CD14-positive monocyte (primary cell): ENCODE measurements around the gene CA6. TPM values are rescaled to one million over a fixed set of nuclear protein-coding genes. Genes with fewer than 3 reads are reported as not detected.

Experiments used
- DNase-seq, 3 donors: peaks; one replicate each; pipeline ENCODE4 v3.0.0-alpha.2; 2011 to 2022
- H2AFZ ChIP-seq: 2 replicates; pipeline ENCODE4 v1.6.0; 2012; ENCODE audit warnings: mild to moderate bottlenecking, low read depth, low read length, inconsistent platforms; ENCODE audit not compliant: insufficient read depth, poor library complexity, severe bottlenecking
- H3K27ac ChIP-seq, 2 donors: 1 replicate in 1 of 2; 2 replicates in 1 of 2; pipeline ENCODE4 v1.5.1; 2012 to 2013; ENCODE audit warnings: low read length in 2 of 2, control low read depth in 1 of 2, inconsistent platforms in 1 of 2, low read depth in 1 of 2, mild to moderate bottlenecking in 1 of 2
- H3K27me3 ChIP-seq, 2 donors: one replicate each; pipeline versions ENCODE4 v1.6.0 to v1.6.1; 2011 to 2013; ENCODE audit warnings: low read length in 2 of 2; ENCODE audit not compliant: control insufficient read depth in 2 of 2, insufficient read depth in 2 of 2
- H3K36me3 ChIP-seq, 2 donors: replicated peaks in 1 of 2; 1 replicate in 1 of 2; 2 replicates in 1 of 2; pipeline versions ENCODE4 v1.5.1 to v1.6.1; 2012 to 2013; ENCODE audit warnings: low read length in 2 of 2, control low read depth in 1 of 2, inconsistent platforms in 1 of 2, mild to moderate bottlenecking in 1 of 2; ENCODE audit not compliant: insufficient read depth in 2 of 2, control insufficient read depth in 1 of 2
- H3K4me1 ChIP-seq, 2 donors: 1 replicate in 1 of 2; 2 replicates in 1 of 2; pipeline versions ENCODE4 v1.5.1 to v1.6.1; 2012 to 2013; ENCODE audit warnings: low read length in 2 of 2, control low read depth in 1 of 2, inconsistent platforms in 1 of 2, mild to moderate bottlenecking in 1 of 2, moderate library complexity in 1 of 2; ENCODE audit not compliant: insufficient read depth in 2 of 2, control insufficient read depth in 1 of 2
- H3K4me2 ChIP-seq: replicated peaks from 2 replicates; pipeline ENCODE3; 2012; ENCODE audit warnings: low read length, moderate library complexity, mild to moderate bottlenecking; ENCODE audit not compliant: poor library complexity, severe bottlenecking; ENCODE audit errors: extremely low read depth
- H3K4me3 ChIP-seq, 3 experiments: fragments of 200-600 bp in 1 of 3; sonication (generic) in 1 of 3; replicated peaks in 1 of 3; 1 replicate in 2 of 3; 2 replicates in 1 of 3; pipeline ENCODE4 v1.5.1; 2011 to 2013; ENCODE audit warnings: low read length in 3 of 3, mild to moderate bottlenecking in 3 of 3, control low read depth in 2 of 3, low read depth in 2 of 3, inconsistent platforms in 1 of 3, moderate library complexity in 1 of 3
- H3K79me2 ChIP-seq: 2 replicates; pipeline ENCODE4 v1.6.0; 2012; ENCODE audit warnings: mild to moderate bottlenecking, control low read depth, inconsistent platforms, low read length, moderate library complexity; ENCODE audit not compliant: insufficient read depth
- H3K9ac ChIP-seq: 2 replicates; pipeline ENCODE4 v1.6.0; 2017; ENCODE audit warnings: low read length, mild to moderate bottlenecking; ENCODE audit not compliant: insufficient read depth, poor library complexity, severe bottlenecking
- H3K9me3 ChIP-seq, 2 donors: replicated peaks in 1 of 2; 1 replicate in 1 of 2; 2 replicates in 1 of 2; pipeline versions ENCODE4 v1.5.1 to v1.6.1; 2012 to 2013; ENCODE audit warnings: low read length in 2 of 2, control low read depth in 1 of 2; ENCODE audit not compliant: control insufficient read depth in 1 of 2, insufficient read depth in 1 of 2
- H4K20me1 ChIP-seq: 2 replicates; pipeline ENCODE4 v1.6.0; 2012; ENCODE audit warnings: mild to moderate bottlenecking, low read length, control low read depth, moderate library complexity; ENCODE audit not compliant: insufficient read depth
- H3K27ac Mint-ChIP-seq, 7 donors: one replicate each; pipeline ENCODE4 v1.8.0; 2020; ENCODE audit warnings: mild to moderate bottlenecking in 7 of 7, mixed read lengths in 7 of 7, moderate library complexity in 6 of 7, inconsistent platforms in 2 of 7
- H3K27me3 Mint-ChIP-seq, 3 donors: one replicate each; pipeline ENCODE4 v1.8.0; 2021 to 2022; ENCODE audit warnings: low read depth in 3 of 3, mild to moderate bottlenecking in 3 of 3, mixed read lengths in 3 of 3, moderate library complexity in 3 of 3, inconsistent platforms in 1 of 3
- H3K36me3 Mint-ChIP-seq, 2 donors: one replicate each; pipeline ENCODE4 v1.8.0; 2020; ENCODE audit warnings: mixed read lengths in 2 of 2, inconsistent platforms in 1 of 2, mild to moderate bottlenecking in 1 of 2
- H3K4me1 Mint-ChIP-seq: one replicate; pipeline ENCODE4 v1.8.0; 2020; ENCODE audit warnings: mild to moderate bottlenecking, mixed read lengths
- H3K4me3 Mint-ChIP-seq, 2 donors: one replicate each; pipeline ENCODE4 v1.8.0; 2020; ENCODE audit warnings: mild to moderate bottlenecking in 2 of 2, mixed read lengths in 2 of 2, moderate library complexity in 1 of 2
- H3K9me3 Mint-ChIP-seq, 7 donors: one replicate each; pipeline ENCODE4 v1.8.0; 2020 to 2022; ENCODE audit warnings: mixed read lengths in 7 of 7, mild to moderate bottlenecking in 6 of 7, moderate library complexity in 6 of 7, inconsistent platforms in 2 of 7
- WGBS: methylation state at CpG from one replicate; pipeline ENCODE4 v1.1.5; 2013; ENCODE audit warnings: missing lambda C conversion rate; ENCODE audit not compliant: insufficient coverage; 5-methylcytosine and 5-hydroxymethylcytosine counted together
- intact Hi-C, 2 donors: fragments of 100-400 bp; cut with micrococcal nuclease; formaldehyde crosslinking; loops; one replicate each; pipeline versions ENCODE4 v1.15.0 to v1.15.1; 2023
- polyA plus RNA-seq, 3 donors: library from polyadenylated mRNA; depleted of rRNA in 1 of 3; unstranded in 2 of 3; stranded (reverse) in 1 of 3; fragments of 300-500 nt in 2 of 3; fragments of >200 nt in 1 of 3; fragmentation: Illumina TruSeq in 2 of 3; gene quantifications; 1 replicate in 2 of 3; 2 replicates in 1 of 3; pipeline ENCODE4 v1.2.3, GENCODE V29; 2012 to 2021
- TF ChIP-seq, protein P1 (sequence below): fragments of 200-600 bp; IDR thresholded peaks from one replicate; pipeline ENCODE4 v1.8.0; 2022; ENCODE audit warnings: antibody characterized with exemption, mild to moderate bottlenecking

Gene CA6
- polyA plus RNA-seq, 3 donors, result not detected

GRCh38 chr1:8963963-8964362 is 18.3 kb downstream of the CA6 start:
- Mint-ChIP-seq H3K27ac (no peak overlapping the region), H3K27me3 (peaks cover 1 to 11% (median 10%) of the 10 kb centered on the region in 3 donors), H3K4me1 (peaks cover 6% of the 10 kb centered on the region), H3K9me3 (peaks cover 0 to 10% (median 5%) of the 10 kb centered on the region in 7 donors), H3K4me3 (no peak overlapping the region), H3K36me3 (no peaks in the 10 kb centered on the region)
- Histone ChIP-seq H3K4me3 (no peak overlapping the region), H3K79me2 (no peaks in the 10 kb centered on the region), H3K9me3 (no peaks in the 10 kb centered on the region), H3K4me1 (no peaks in the 10 kb centered on the region), H3K27me3 (no peaks in the 10 kb centered on the region), H3K36me3 (no peaks in the 10 kb centered on the region), H2AFZ (no peak overlapping the region), H3K9ac (no peak overlapping the region), H3K27ac (no peak overlapping the region), H3K4me2 (no peak overlapping the region), H4K20me1 (no peaks in the 10 kb centered on the region)
- 87% methylated on average over 5 of the region's 8 CpGs for WGBS
- TF ChIP-seq, protein P1, sequence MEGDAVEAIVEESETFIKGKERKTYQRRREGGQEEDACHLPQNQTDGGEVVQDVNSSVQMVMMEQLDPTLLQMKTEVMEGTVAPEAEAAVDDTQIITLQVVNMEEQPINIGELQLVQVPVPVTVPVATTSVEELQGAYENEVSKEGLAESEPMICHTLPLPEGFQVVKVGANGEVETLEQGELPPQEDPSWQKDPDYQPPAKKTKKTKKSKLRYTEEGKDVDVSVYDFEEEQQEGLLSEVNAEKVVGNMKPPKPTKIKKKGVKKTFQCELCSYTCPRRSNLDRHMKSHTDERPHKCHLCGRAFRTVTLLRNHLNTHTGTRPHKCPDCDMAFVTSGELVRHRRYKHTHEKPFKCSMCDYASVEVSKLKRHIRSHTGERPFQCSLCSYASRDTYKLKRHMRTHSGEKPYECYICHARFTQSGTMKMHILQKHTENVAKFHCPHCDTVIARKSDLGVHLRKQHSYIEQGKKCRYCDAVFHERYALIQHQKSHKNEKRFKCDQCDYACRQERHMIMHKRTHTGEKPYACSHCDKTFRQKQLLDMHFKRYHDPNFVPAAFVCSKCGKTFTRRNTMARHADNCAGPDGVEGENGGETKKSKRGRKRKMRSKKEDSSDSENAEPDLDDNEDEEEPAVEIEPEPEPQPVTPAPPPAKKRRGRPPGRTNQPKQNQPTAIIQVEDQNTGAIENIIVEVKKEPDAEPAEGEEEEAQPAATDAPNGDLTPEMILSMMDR, result no peak
- intact Hi-C loops, result no loop called here
- DNase-seq, result no peak

GRCh38 chr1:8965121-8965820 is 19.6 kb downstream of the CA6 start:
- Histone ChIP-seq H3K4me3 (no peak overlapping the region), H2AFZ (no peak overlapping the region), H3K9me3 (no peaks in the 10 kb centered on the region), H4K20me1 (no peaks in the 10 kb centered on the region), H3K36me3 (no peaks in the 10 kb centered on the region), H3K9ac (no peak overlapping the region), H3K79me2 (no peaks in the 10 kb centered on the region), H3K4me1 (no peaks in the 10 kb centered on the region), H3K27me3 (no peaks in the 10 kb centered on the region), H3K27ac (no peak overlapping the region), H3K4me2 (no peak overlapping the region)
- Mint-ChIP-seq H3K4me3 (no peak overlapping the region), H3K27ac (no peak overlapping the region), H3K4me1 (peaks cover 6% of the 10 kb centered on the region), H3K36me3 (no peaks in the 10 kb centered on the region), H3K9me3 (peaks cover 0 to 5% (median 3%) of the 10 kb centered on the region in 7 donors), H3K27me3 (peaks cover 1 to 10% (median 9%) of the 10 kb centered on the region in 3 donors)
- intact Hi-C loops, result no loop called here
- TF ChIP-seq, protein P1, result no peak
- no peak for DNase-seq
- 98% methylated on average over 5 of the region's 16 CpGs for WGBS
